IPS-NIHi7 (cell line): ENCODE results near the gene CLUH.

Experiments
- DNase-seq: peaks from one replicate; pipeline ENCODE4 v3.0.0; 2012; ENCODE audit warnings: mixed read lengths; ENCODE audit errors: extremely low spot score

CLUH gene

GRCh38 chr17:2721603-2722002 is 10.0 kb upstream of the CLUH start:
- DNase-seq, result no peak

GRCh38 chr17:2719861-2720260 is 8.3 kb upstream of the CLUH start:
- no peak for DNase-seq

- no peak for DNase-seq
Observed at GRCh38 chr17:2718150-2718938, 6.8 kb upstream of the CLUH start.

GRCh38 chr17:2716649-2717048 is 5.1 kb upstream of the CLUH start:
- DNase-seq, result no peak

GRCh38 chr17:2713881-2714280 is 2.3 kb upstream of the CLUH start:
- no peak for DNase-seq

GRCh38 chr17:2712300-2713043 is 908 bp upstream of the CLUH start:
- DNase-seq, result no peak

GRCh38 chr17:2710803-2711607 is 559 bp downstream of the CLUH start:
- no peak for DNase-seq

GRCh38 chr17:2710071-2710802 is 1.3 kb downstream of the CLUH start:
- DNase-seq, result no peak

- DNase-seq, result no peak
Observed at GRCh38 chr17:2709183-2709661, 2.3 kb downstream of the CLUH start.

GRCh38 chr17:2708585-2709182 is 2.9 kb downstream of the CLUH start:
- no peak for DNase-seq

- DNase-seq, result peak; percentile 80
Observed at GRCh38 chr17:2707721-2708584, 3.6 kb downstream of the CLUH start.

- no peak for DNase-seq
Observed at GRCh38 chr17:2706911-2707510, 4.6 kb downstream of the CLUH start.

- no peak for DNase-seq
Observed at GRCh38 chr17:2705888-2706795, 5.4 kb downstream of the CLUH start.

- DNase-seq, result no peak
Observed at GRCh38 chr17:2705263-2705662, 6.3 kb downstream of the CLUH start.

GRCh38 chr17:2704890-2705248 is 6.7 kb downstream of the CLUH start:
- no peak for DNase-seq

- DNase-seq, result no peak
Observed at GRCh38 chr17:2704031-2704889, 7.3 kb downstream of the CLUH start.

- no peak for DNase-seq
Observed at GRCh38 chr17:2703606-2704005, 8.0 kb downstream of the CLUH start.

GRCh38 chr17:2703181-2703580 is 8.4 kb downstream of the CLUH start:
- DNase-seq, result no peak
